ENCODE results near the gene PCOLCE2. TPM values are rescaled to one million over a fixed set of nuclear protein-coding genes. Genes with fewer than 3 reads are reported as not detected.
A peak's percentile ranks its signal among the peaks of the same experiment; 100 is the strongest.

PCOLCE2 gene
- total RNA-seq, 1 donor, result 21.4 TPM

DNA sequence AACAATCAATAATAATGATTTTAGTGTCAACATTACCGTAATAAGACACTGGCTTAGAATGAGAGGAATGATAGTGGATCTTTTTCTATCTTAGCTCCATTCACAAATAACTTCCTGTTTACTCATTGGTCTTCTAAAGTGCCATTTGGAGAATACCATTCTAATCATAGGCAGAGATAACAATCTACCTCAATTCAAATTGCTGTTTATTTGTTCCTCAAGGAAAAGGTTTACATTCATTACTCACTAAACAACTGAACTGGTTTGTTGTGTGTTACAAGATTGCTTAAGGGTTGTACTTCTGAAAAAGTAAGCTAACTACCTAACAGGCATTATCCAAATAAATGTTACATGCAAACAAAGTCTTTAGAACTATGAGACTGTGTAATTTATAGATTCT, 8.1 kb upstream of the PCOLCE2 start:
- no peaks in the 10 kb centered on the region for H3K79me2 ChIP-seq (ENCODE audit: insufficient read depth, low read length)
- no peaks in the 10 kb centered on the region for H3K36me3 ChIP-seq (ENCODE audit: insufficient read depth, low read length)
- H2AFZ ChIP-seq (ENCODE audit: low read length), result no peak overlapping the region
- no peak for DNase-seq (ENCODE audit: insufficient read length, low spot score, missing footprints)
- TF ChIP-seq, protein P1, sequence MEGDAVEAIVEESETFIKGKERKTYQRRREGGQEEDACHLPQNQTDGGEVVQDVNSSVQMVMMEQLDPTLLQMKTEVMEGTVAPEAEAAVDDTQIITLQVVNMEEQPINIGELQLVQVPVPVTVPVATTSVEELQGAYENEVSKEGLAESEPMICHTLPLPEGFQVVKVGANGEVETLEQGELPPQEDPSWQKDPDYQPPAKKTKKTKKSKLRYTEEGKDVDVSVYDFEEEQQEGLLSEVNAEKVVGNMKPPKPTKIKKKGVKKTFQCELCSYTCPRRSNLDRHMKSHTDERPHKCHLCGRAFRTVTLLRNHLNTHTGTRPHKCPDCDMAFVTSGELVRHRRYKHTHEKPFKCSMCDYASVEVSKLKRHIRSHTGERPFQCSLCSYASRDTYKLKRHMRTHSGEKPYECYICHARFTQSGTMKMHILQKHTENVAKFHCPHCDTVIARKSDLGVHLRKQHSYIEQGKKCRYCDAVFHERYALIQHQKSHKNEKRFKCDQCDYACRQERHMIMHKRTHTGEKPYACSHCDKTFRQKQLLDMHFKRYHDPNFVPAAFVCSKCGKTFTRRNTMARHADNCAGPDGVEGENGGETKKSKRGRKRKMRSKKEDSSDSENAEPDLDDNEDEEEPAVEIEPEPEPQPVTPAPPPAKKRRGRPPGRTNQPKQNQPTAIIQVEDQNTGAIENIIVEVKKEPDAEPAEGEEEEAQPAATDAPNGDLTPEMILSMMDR (IDR thresholded peaks at IDR 0.05; ENCODE audit: extremely low read depth, low read depth, low read length), result no peak
- H3K4me1 ChIP-seq (ENCODE audit: insufficient read depth, low read length), result no peaks in the 10 kb centered on the region
- H3K4me2 ChIP-seq (ENCODE audit: insufficient read depth, low read length), result no peak overlapping the region
- H3K27ac ChIP-seq (ENCODE audit: low read depth, low read length), result no peak overlapping the region
- H3K27me3 ChIP-seq (ENCODE audit: insufficient read depth, low read length), result no peaks in the 10 kb centered on the region
- no peak overlapping the region for H3K4me3 ChIP-seq (ENCODE audit: insufficient read depth, low read length)
- H3K9me3 ChIP-seq (ENCODE audit: low read depth, low read length), result no peaks in the 10 kb centered on the region
- H4K20me1 ChIP-seq (ENCODE audit: insufficient read depth, low read length), result no peaks in the 10 kb centered on the region

DNA sequence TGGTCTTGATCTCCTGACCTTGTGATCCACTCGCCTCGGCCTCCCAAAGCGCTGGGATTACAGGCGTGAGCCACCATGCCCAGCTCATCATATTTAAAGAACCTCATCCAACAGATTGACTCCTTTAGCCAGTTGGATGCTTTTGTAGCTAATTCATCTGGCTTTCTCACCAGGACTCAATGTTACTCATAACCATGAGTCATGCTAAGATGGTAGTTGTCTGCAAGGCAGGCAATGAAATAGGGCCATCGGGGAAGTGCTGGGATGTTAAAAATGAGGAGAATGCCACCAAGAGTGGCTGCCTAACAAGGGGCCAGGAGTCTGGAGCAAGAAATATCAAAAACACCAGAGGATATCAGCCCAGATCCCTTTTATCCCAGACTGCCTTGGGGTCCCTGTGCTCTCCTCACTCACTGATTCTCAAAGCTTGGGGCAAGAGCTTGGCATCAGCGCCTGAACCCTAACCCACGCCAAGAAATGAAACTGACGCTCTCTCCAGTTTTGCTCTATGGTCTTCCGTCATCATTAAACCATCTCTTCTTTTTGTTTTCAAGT, 7.4 kb upstream of the PCOLCE2 start:
- H3K4me2 ChIP-seq (ENCODE audit: insufficient read depth, low read length), result no peak overlapping the region
- no peaks in the 10 kb centered on the region for H3K79me2 ChIP-seq (ENCODE audit: insufficient read depth, low read length)
- no peak overlapping the region for H3K27ac ChIP-seq (ENCODE audit: low read depth, low read length)
- TF ChIP-seq, protein P1 (IDR thresholded peaks at IDR 0.05; ENCODE audit: extremely low read depth, low read depth, low read length), result no peak
- H3K27me3 ChIP-seq (ENCODE audit: insufficient read depth, low read length), result no peaks in the 10 kb centered on the region
- H2AFZ ChIP-seq (ENCODE audit: low read length), result peak overlapping the region; percentile 54
- no peaks in the 10 kb centered on the region for H3K9me3 ChIP-seq (ENCODE audit: low read depth, low read length)
- H3K4me1 ChIP-seq (ENCODE audit: insufficient read depth, low read length), result no peaks in the 10 kb centered on the region
- no peaks in the 10 kb centered on the region for H3K36me3 ChIP-seq (ENCODE audit: insufficient read depth, low read length)
- peak; percentile 94 for DNase-seq (ENCODE audit: insufficient read length, low spot score, missing footprints)
- no peak overlapping the region for H3K4me3 ChIP-seq (ENCODE audit: insufficient read depth, low read length)
- H4K20me1 ChIP-seq (ENCODE audit: insufficient read depth, low read length), result no peaks in the 10 kb centered on the region

DNA sequence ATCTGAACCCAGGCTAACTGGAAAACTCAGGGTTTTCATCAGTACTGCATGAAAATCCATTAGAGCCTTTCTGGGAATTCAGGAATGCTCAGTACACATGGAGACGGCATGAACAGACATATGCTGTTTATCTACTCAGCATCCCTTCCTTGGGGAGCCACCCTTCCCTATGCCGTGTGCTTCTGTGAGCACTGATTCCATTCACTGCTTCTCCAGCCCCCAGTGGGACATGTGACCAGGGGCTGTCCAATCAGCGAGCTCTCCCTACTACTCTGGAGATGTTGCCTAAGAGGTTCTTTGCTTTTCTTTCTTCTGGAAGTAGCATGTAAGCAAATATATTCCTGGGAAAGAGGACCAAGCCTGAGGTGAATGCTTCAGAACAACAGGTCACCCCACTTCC, 5.6 kb upstream of the PCOLCE2 start:
- Histone ChIP-seq H3K4me3 (ENCODE audit: insufficient read depth, low read length) (no peak overlapping the region), H3K27ac (ENCODE audit: low read depth, low read length) (no peak overlapping the region), H2AFZ (ENCODE audit: low read length) (no peak overlapping the region), H3K4me2 (ENCODE audit: insufficient read depth, low read length) (no peak overlapping the region), H3K36me3 (ENCODE audit: insufficient read depth, low read length) (no peaks in the 10 kb centered on the region), H3K79me2 (ENCODE audit: insufficient read depth, low read length) (no peaks in the 10 kb centered on the region), H3K27me3 (ENCODE audit: insufficient read depth, low read length) (no peaks in the 10 kb centered on the region), H3K9me3 (ENCODE audit: low read depth, low read length) (no peaks in the 10 kb centered on the region), H3K4me1 (ENCODE audit: insufficient read depth, low read length) (no peaks in the 10 kb centered on the region), H4K20me1 (ENCODE audit: insufficient read depth, low read length) (no peaks in the 10 kb centered on the region)
- TF ChIP-seq, protein P1 (IDR thresholded peaks at IDR 0.05; ENCODE audit: extremely low read depth, low read depth, low read length), result no peak
- peak; percentile 26 for DNase-seq (ENCODE audit: insufficient read length, low spot score, missing footprints)

DNA sequence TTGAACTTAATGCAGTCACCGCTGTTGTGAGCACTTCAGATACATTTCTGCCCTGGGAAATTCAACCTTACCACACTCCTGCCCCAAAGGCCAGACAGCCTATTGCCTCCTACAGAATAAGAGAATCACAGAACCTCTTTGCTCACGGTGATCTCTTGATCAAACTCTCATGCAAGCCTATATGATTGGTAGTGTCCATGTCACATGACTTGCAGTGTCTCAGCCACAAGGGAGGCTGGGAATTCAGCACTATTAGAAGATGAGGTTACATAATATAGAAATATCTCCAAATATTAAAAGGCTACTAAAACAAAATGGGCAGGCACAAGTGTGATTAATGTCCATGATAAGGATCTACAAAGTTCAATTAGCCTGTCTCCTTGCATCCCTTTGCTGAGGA, 3.8 kb upstream of the PCOLCE2 start:
- no peaks in the 10 kb centered on the region for H4K20me1 ChIP-seq (ENCODE audit: insufficient read depth, low read length)
- H3K9me3 ChIP-seq (ENCODE audit: low read depth, low read length), result no peaks in the 10 kb centered on the region
- no peak overlapping the region for H2AFZ ChIP-seq (ENCODE audit: low read length)
- H3K27ac ChIP-seq (ENCODE audit: low read depth, low read length), result no peak overlapping the region
- no peaks in the 10 kb centered on the region for H3K36me3 ChIP-seq (ENCODE audit: insufficient read depth, low read length)
- TF ChIP-seq, protein P1 (IDR thresholded peaks at IDR 0.05; ENCODE audit: extremely low read depth, low read depth, low read length), result no peak
- H3K79me2 ChIP-seq (ENCODE audit: insufficient read depth, low read length), result no peaks in the 10 kb centered on the region
- DNase-seq (ENCODE audit: insufficient read length, low spot score, missing footprints), result no peak
- H3K27me3 ChIP-seq (ENCODE audit: insufficient read depth, low read length), result no peaks in the 10 kb centered on the region
- peaks cover 9% of the 10 kb centered on the region for H3K4me1 ChIP-seq (ENCODE audit: insufficient read depth, low read length)
- H3K4me2 ChIP-seq (ENCODE audit: insufficient read depth, low read length), result no peak overlapping the region
- no peak overlapping the region for H3K4me3 ChIP-seq (ENCODE audit: insufficient read depth, low read length)

All from osteoblast (primary cell).